Neutrophil (primary cell): ENCODE data around the gene ALKBH7.
"Not testable (repeated sequence)": the region's sequence is repeated elsewhere in the genome, so short reads cannot be mapped to it uniquely, and the experiment has no call there.

Experiments used
- H3K27ac ChIP-seq: fragments of 200-600 bp; sonication (generic); 2 replicates; pipeline ENCODE4 v1.5.1; 2016; ENCODE audit warnings: mild to moderate bottlenecking, moderate library complexity
- H3K27me3 ChIP-seq: fragments of 200-600 bp; sonication (generic); 2 replicates; pipeline ENCODE4 v1.6.0; 2016; ENCODE audit warnings: mild to moderate bottlenecking
- H3K36me3 ChIP-seq: fragments of 200-600 bp; sonication (generic); 2 replicates; pipeline ENCODE4 v1.5.1; 2017
- H3K4me1 ChIP-seq, 2 experiments: fragments of 200-600 bp in 1 of 2; sonication (generic) in 1 of 2; 1 replicate in 1 of 2; 2 replicates in 1 of 2; pipeline versions ENCODE4 v1.5.1 to v1.6.1; 2013 to 2016; ENCODE audit warnings: low read depth in 1 of 2, low read length in 1 of 2, mild to moderate bottlenecking in 1 of 2, moderate library complexity in 1 of 2; ENCODE audit not compliant: control insufficient read depth in 1 of 2, insufficient read depth in 1 of 2
- H3K4me3 ChIP-seq, 2 experiments: fragments of 200-600 bp in 1 of 2; sonication (generic) in 1 of 2; 1 replicate in 1 of 2; 2 replicates in 1 of 2; pipeline ENCODE4 v1.5.1; 2013 to 2016; ENCODE audit warnings: low read depth in 1 of 2, low read length in 1 of 2, mild to moderate bottlenecking in 1 of 2, moderate library complexity in 1 of 2
- H3K9me3 ChIP-seq: fragments of 200-600 bp; sonication (generic); 2 replicates; pipeline ENCODE4 v1.5.1; 2016
- CTCF ChIP-seq: fragments of 200-600 bp; sonication (generic); IDR thresholded peaks from 2 replicates; pipeline ENCODE4 v1.5.1; 2016; ENCODE audit warnings: antibody characterized with exemption

ALKBH7 gene

DNA sequence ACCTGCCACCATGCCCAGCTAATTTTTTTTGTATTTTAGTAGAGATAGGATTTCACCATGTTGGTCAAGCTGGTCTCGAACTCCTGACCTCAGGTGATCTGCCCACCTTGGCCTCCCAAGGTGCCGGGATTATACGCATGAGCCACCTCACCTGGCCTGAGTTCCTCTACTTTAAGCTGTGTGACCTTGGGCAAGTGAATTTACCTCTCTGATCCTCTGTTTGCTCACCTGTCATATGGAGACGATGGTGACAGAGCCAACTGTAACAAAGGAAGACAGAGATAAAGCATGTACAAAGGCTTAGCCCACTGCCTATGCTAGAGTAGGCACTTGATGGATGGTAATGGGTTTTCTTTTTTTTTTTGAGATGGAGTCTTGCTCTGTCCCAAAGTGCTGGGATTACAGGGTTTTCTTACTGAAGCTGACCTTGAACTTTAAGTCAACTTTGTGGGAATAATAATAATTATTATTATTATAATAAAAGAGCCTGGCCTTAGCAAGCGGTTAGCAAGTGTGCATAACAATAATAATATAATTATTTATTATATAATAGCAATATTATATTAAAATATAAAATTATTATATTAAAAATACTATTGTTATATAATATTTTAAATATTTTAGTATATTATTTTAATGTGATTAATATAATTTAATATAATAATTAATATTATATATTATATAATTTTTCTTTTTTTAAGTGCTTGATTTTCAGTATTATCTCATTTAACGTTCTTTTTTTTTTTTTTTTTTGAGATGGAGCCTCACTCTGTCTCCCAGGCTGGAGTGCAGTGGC lies 37.9 kb upstream of the ALKBH7 start:
- Histone ChIP-seq H3K9me3 (no peaks in the 10 kb centered on the region), H3K27me3 (no peaks in the 10 kb centered on the region), H3K27ac (no peak overlapping the region), H3K4me3 (no peak overlapping the region), H3K4me1 (no peaks in the 10 kb centered on the region), H3K36me3 (no peaks in the 10 kb centered on the region)
- TF ChIP-seq CTCF: no peak

- no peaks in the 10 kb centered on the region for H3K4me1 ChIP-seq
- TF ChIP-seq CTCF: no peak
These were observed 31.9 kb upstream of the ALKBH7 start for GRCh38 chr19:6340493-6341201.

DNA sequence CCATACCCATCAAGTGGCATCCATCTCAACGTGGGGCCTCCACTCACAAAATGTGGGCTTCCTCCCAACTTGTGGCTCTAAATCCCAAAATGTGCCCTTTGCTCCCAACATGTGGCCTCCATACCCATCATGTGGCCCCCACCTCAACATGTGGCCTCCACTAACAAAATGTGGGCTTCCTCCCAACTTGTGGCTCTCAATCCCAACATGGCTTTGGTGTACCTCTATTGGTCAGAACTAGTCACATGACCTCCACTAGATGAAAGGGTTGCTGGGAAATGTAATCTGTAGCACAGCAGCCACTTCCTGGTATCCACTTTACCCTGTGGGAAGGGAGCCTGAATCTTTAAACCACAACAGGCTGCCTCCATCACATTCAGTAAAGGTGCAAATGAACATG lies 29.1 kb upstream of the ALKBH7 start:
- TF ChIP-seq CTCF: no peak
- Histone ChIP-seq H3K27ac (no peak overlapping the region), H3K36me3 (no peaks in the 10 kb centered on the region), H3K27me3 (no peaks in the 10 kb centered on the region), H3K4me3 (no peak overlapping the region), H3K9me3 (no peaks in the 10 kb centered on the region), H3K4me1 (no peaks in the 10 kb centered on the region)

More at GRCh38 chr19:6340493-6341201, 31.9 kb upstream of the ALKBH7 start:
- H3K4me3 ChIP-seq: no peak overlapping the region
- H3K27ac ChIP-seq: no peak overlapping the region
- H3K9me3 ChIP-seq: no peaks in the 10 kb centered on the region
- H3K27me3 ChIP-seq: no peaks in the 10 kb centered on the region
- H3K36me3 ChIP-seq: no peaks in the 10 kb centered on the region

- not testable (repeated sequence) for H3K9me3 ChIP-seq, H3K4me1 ChIP-seq, H3K27ac ChIP-seq, H3K27me3 ChIP-seq, H3K4me3 ChIP-seq, H3K36me3 ChIP-seq
These were observed 23.3 kb upstream of the ALKBH7 start for GRCh38 chr19:6349271-6349670.

GRCh38 chr19:6350688-6351087 lies 21.9 kb upstream of the ALKBH7 start:
- Histone ChIP-seq H3K4me1 (no peaks in the 10 kb centered on the region), H3K36me3 (no peaks in the 10 kb centered on the region), H3K27me3 (no peaks in the 10 kb centered on the region), H3K4me3 (no peak overlapping the region), H3K9me3 (no peaks in the 10 kb centered on the region), H3K27ac (no peak overlapping the region)
- TF ChIP-seq CTCF: no peak
